GM12874 (cell line): ENCODE data around the gene LMBR1.

Source experiments
- CTCF ChIP-seq: IDR thresholded peaks from 2 replicates; pipeline ENCODE4 v1.5.1; 2011; ENCODE audit warnings: low read depth, mild to moderate bottlenecking, control low read depth, low read length, moderate library complexity; ENCODE audit not compliant: insufficient read depth

The LMBR1 gene

GRCh38 chr7:156746891-156747290 lies 146.1 kb downstream of the LMBR1 start:
- TF ChIP-seq CTCF: no peak

GRCh38 chr7:156739596-156739995 lies 153.4 kb downstream of the LMBR1 start:
- no peak for TF ChIP-seq CTCF

GRCh38 chr7:156735851-156736250 lies 157.1 kb downstream of the LMBR1 start:
- no peak for TF ChIP-seq CTCF

- no peak for TF ChIP-seq CTCF
Measured at GRCh38 chr7:156733638-156734037, 159.3 kb downstream of the LMBR1 start.

GRCh38 chr7:156732091-156732625 lies 160.8 kb downstream of the LMBR1 start:
- no peak for TF ChIP-seq CTCF

- TF ChIP-seq CTCF: no peak
Measured at GRCh38 chr7:156731651-156732050, 161.3 kb downstream of the LMBR1 start.

GRCh38 chr7:156725936-156726335 lies 167.0 kb downstream of the LMBR1 start:
- no peak for TF ChIP-seq CTCF

GRCh38 chr7:156725073-156725472 lies 167.9 kb downstream of the LMBR1 start:
- no peak for TF ChIP-seq CTCF
